A549 (cell line): ENCODE results near the gene CACTIN.

Source experiments
- CHD2 ChIP-seq: fragments of 150-350 bp; IDR thresholded peaks from 2 replicates; pipeline ENCODE4 v1.6.1; 2014; ENCODE audit warnings: low read length; ENCODE audit not compliant: partially characterized antibody
- CTCF ChIP-seq: fragments of >200 bp; sonication (Bioruptor Twin); formaldehyde crosslinking; IDR thresholded peaks from 3 replicates; pipeline ENCODE4 v1.5.1; 2016
- EP300 ChIP-seq, 2 experiments: fragments of >200 bp; sonication (Bioruptor Twin); formaldehyde crosslinking; IDR thresholded peaks; 2 replicates in 1 of 2; 3 replicates in 1 of 2; pipeline ENCODE4 v1.6.1; 2016 to 2017
- NR3C1 ChIP-seq: fragments of >200 bp; sonication (Bioruptor Twin); formaldehyde crosslinking; IDR thresholded peaks from 3 replicates; pipeline ENCODE4 v1.6.1; 2017
- POLR2AphosphoS2 ChIP-seq: conservative IDR thresholded peaks from 2 replicates; pipeline ENCODE4 v1.6.1; 2012; ENCODE audit warnings: low read length, improper control_type of control experiment, inconsistent platforms
- REST ChIP-seq: fragments of 200-600 bp; sonication (generic); IDR thresholded peaks from 2 replicates; pipeline ENCODE4 v1.6.1; 2016; ENCODE audit warnings: antibody characterized with exemption, mild to moderate bottlenecking, moderate library complexity

GRCh38 chr19:3622224-3622623 lies 4.4 kb downstream of the CACTIN start:
- TF ChIP-seq CTCF (no peak), EP300 (IDR thresholded peaks at IDR 0.05) (no peak), NR3C1 (no peak), POLR2AphosphoS2 (no peak), REST (no peak), CHD2 (no peak)
